Esophagus muscularis mucosa (tissue), 4 donors: ENCODE measurements around the gene DMGDH. TPM values are rescaled to one million over a fixed set of nuclear protein-coding genes. Genes with fewer than 3 reads are reported as not detected.
A peak's percentile ranks its signal among the peaks of the same experiment; 100 is the strongest.

Experiments used
- DNase-seq: peaks from one replicate; pipeline ENCODE4 v3.0.0-alpha.2; 2017; ENCODE audit errors: extremely low spot score
- H3K27ac ChIP-seq, 4 donors: fragments of 200-600 bp; sonication (generic); replicated peaks in 1 of 4; 1 replicate in 3 of 4; 2 replicates in 1 of 4; pipeline ENCODE4 v1.5.1; 2016 to 2019; ENCODE audit warnings: mild to moderate bottlenecking in 1 of 4
- H3K27me3 ChIP-seq, 4 donors: fragments of 200-600 bp; sonication (generic); one replicate each; pipeline versions ENCODE4 v1.5.1 to v1.6.0; 2016 to 2019
- H3K36me3 ChIP-seq, 4 donors: fragments of 200-600 bp; sonication (generic); one replicate each; pipeline ENCODE4 v1.5.1; 2016 to 2019
- H3K4me1 ChIP-seq, 4 donors: fragments of 200-600 bp; sonication (generic); one replicate each; pipeline ENCODE4 v1.5.1; 2016 to 2019
- H3K4me3 ChIP-seq, 4 donors: fragments of 200-600 bp; sonication (generic); 1 replicate in 2 of 4; 2 replicates in 2 of 4; pipeline ENCODE4 v1.5.1; 2016 to 2019; ENCODE audit warnings: mild to moderate bottlenecking in 4 of 4, moderate library complexity in 1 of 4
- H3K9me3 ChIP-seq, 4 donors: fragments of 200-600 bp; sonication (generic); 1 replicate in 3 of 4; 2 replicates in 1 of 4; pipeline ENCODE4 v1.5.1; 2016 to 2019
- EP300 ChIP-seq: sonication (generic); formaldehyde crosslinking; IDR thresholded peaks from one replicate; pipeline ENCODE4 v1.6.1; 2017; ENCODE audit warnings: antibody characterized with exemption
- POLR2A ChIP-seq: fragments of 450-650 bp; IDR thresholded peaks from one replicate; pipeline ENCODE4 v1.6.1; 2017; ENCODE audit warnings: antibody characterized with exemption, moderate library complexity, mild to moderate bottlenecking, low read depth
- POLR2AphosphoS5 ChIP-seq, 2 donors: sonication (generic); formaldehyde crosslinking; IDR thresholded peaks; one replicate each; pipeline ENCODE4 v1.6.1; 2017; ENCODE audit warnings: antibody characterized with exemption in 2 of 2
- WGBS: methylation state at CpG from one replicate; pipeline ENCODE4 v1.1.5; 2018; 5-methylcytosine and 5-hydroxymethylcytosine counted together
- intact Hi-C: fragments of 100-400 bp; cut with DNase I; formaldehyde crosslinking; loops from one replicate; pipeline ENCODE4 v1.15.1; 2023
- total RNA-seq, 4 donors: library from RNA; depleted of rRNA; stranded (reverse); fragments of >200 nt; gene quantifications; one replicate each; pipeline versions ENCODE4 v1.1.0 to v1.2.1, GENCODE V29; 2016
- TF ChIP-seq, protein P1 (sequence below), 3 experiments: fragments of 200-600 bp in 2 of 3; fragments of 450-650 bp in 1 of 3; sonication (generic) in 2 of 3; IDR thresholded peaks; one replicate each; pipeline ENCODE4 v1.5.1; 2017 to 2019; ENCODE audit warnings: antibody characterized with exemption in 3 of 3, mild to moderate bottlenecking in 2 of 3, moderate library complexity in 1 of 3

Gene DMGDH
- total RNA-seq, 4 donors from 2014 or later = 3.3 to 7.4 (median 4.6) TPM

DNA sequence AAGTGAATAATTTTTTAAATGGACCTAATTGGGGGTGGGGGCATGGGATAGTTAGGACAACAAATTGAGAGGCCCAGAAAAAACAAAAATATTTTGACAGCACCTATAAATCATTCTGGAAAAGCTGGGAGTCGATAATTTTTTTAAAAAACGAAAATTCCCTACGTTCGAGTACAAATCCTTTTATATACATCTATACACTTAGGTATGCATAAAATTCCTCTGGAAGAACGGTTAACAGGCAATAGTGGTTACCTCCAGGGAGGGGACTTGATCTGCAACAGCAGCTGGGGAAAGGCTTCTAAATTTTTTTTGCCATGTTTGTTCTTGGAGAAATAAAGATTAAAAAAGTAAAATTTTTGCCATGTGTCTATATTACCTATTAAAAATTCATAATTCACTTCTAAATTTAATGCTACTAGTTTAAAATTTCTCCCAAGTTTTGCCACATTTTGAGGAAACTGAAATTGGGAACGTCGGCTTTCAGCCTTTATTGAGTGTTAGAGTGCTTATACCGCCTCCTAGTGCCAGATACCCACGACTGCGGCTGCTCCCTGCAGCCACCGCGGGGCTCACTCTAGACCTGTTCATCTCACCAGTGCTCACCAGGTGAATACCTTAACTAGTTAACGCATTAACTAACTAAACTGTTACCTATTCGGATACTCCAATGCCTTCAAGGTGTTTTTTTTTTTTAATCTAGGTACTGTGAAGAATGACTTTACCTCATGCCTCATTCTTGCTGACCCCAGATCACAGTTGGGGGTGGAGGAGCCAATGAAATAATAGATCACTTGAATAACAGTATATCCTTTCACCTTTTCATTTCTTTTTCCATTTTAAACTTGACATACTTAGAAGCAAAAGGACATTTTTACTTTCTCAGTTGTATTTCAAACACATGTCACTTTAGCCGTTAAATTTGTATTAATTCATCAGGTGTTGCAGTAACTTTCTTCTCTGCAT, 40.3 kb upstream of the DMGDH start:
- Histone ChIP-seq H3K4me3 (no peak overlapping the region), H3K36me3 (no peaks in the 10 kb centered on the region), H3K27ac (no peak overlapping the region), H3K9me3 (no peaks in the 10 kb centered on the region), H3K27me3 (peaks cover 0 to 24% (median 13%) of the 10 kb centered on the region in 4 donors), H3K4me1 (peaks cover 0 to 29% (median 23%) of the 10 kb centered on the region in 4 donors)
- TF ChIP-seq, protein P1, sequence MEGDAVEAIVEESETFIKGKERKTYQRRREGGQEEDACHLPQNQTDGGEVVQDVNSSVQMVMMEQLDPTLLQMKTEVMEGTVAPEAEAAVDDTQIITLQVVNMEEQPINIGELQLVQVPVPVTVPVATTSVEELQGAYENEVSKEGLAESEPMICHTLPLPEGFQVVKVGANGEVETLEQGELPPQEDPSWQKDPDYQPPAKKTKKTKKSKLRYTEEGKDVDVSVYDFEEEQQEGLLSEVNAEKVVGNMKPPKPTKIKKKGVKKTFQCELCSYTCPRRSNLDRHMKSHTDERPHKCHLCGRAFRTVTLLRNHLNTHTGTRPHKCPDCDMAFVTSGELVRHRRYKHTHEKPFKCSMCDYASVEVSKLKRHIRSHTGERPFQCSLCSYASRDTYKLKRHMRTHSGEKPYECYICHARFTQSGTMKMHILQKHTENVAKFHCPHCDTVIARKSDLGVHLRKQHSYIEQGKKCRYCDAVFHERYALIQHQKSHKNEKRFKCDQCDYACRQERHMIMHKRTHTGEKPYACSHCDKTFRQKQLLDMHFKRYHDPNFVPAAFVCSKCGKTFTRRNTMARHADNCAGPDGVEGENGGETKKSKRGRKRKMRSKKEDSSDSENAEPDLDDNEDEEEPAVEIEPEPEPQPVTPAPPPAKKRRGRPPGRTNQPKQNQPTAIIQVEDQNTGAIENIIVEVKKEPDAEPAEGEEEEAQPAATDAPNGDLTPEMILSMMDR (IDR thresholded peaks at IDR 0.05) = peak in 2 of 3 experiments; percentile 17 to 24
- TF ChIP-seq POLR2A = no peak
- intact Hi-C loops = no loop called here
- DNase-seq = no peak
- 63% methylated on average over 15 of the region's 15 CpGs for WGBS

DNA sequence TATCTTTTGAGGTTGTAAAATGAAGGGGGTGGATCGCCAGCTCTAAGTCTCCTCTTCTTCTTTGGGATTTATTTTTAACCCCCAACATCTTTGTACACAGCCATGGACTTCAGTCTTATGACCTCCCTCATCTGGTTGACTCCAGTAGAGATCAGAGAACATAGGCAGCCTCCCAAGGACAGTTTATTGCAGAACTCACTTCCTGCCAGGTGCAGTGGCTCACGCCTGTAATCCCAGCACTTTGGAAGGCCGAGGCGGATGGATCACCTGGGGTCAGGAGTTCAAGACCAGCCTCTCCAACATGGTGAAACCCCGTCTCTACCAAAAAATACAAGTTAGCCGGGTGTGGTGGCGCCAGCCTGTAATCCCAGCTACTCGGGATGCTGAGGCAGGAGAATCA, 39.3 kb upstream of the DMGDH start:
- WGBS = 90% methylated on average over 8 of the region's 8 CpGs
- no peak for TF ChIP-seq POLR2AphosphoS5 (IDR thresholded peaks at IDR 0.05)
- TF ChIP-seq POLR2A = no peak
- TF ChIP-seq, protein P1 (IDR thresholded peaks at IDR 0.05) = no peak
- TF ChIP-seq EP300 = no peak

DNA sequence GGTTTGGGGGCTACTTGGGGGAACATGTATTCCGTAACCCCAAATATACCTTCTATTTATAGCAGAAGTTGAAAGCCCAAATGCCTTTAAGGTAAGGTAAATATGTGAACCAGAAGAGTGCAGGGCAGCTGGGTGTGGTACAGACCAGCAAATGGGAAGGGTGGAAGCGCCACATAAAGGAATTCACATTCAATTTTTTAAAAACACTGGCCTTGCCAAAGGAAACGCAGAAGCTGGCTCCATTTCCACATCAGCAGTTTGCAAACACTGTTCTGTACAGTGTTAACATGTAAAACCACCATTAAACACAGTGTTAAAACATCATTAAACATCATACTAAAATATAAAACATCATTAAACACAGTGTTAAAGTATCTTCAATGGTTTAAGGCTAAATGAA, 38.6 kb upstream of the DMGDH start:
- intact Hi-C loops = no loop called here
- peak overlapping the region in 3 of 4 donors; percentile 8 to 40 (median 15) for H3K27ac ChIP-seq
- no peaks in the 10 kb centered on the region for H3K9me3 ChIP-seq
- no peak overlapping the region for H3K4me3 ChIP-seq
- no peaks in the 10 kb centered on the region for H3K36me3 ChIP-seq
- no peak for TF ChIP-seq EP300
- no peak for TF ChIP-seq POLR2AphosphoS5 (IDR thresholded peaks at IDR 0.05)
- no peak for TF ChIP-seq POLR2A
- TF ChIP-seq, protein P1 (IDR thresholded peaks at IDR 0.05) = no peak
- WGBS = 45% methylated on average over 3 of the region's 3 CpGs
- no peak for DNase-seq
- H3K27me3 ChIP-seq = peaks cover 0 to 24% (median 13%) of the 10 kb centered on the region in 4 donors
- H3K4me1 ChIP-seq = peaks cover 0 to 29% (median 23%) of the 10 kb centered on the region in 4 donors

More for the DNA sequence above, 39.3 kb upstream of the DMGDH start:
- H3K36me3 ChIP-seq = no peaks in the 10 kb centered on the region
- DNase-seq = no peak
- H3K4me3 ChIP-seq = no peak overlapping the region
- intact Hi-C loops = no loop called here
- no peaks in the 10 kb centered on the region for H3K9me3 ChIP-seq
- H3K27me3 ChIP-seq = peaks cover 0 to 24% (median 13%) of the 10 kb centered on the region in 4 donors
- peak overlapping the region in 2 of 4 donors; percentile 8 to 40 for H3K27ac ChIP-seq
- peaks cover 0 to 29% (median 23%) of the 10 kb centered on the region in 4 donors for H3K4me1 ChIP-seq

DNA sequence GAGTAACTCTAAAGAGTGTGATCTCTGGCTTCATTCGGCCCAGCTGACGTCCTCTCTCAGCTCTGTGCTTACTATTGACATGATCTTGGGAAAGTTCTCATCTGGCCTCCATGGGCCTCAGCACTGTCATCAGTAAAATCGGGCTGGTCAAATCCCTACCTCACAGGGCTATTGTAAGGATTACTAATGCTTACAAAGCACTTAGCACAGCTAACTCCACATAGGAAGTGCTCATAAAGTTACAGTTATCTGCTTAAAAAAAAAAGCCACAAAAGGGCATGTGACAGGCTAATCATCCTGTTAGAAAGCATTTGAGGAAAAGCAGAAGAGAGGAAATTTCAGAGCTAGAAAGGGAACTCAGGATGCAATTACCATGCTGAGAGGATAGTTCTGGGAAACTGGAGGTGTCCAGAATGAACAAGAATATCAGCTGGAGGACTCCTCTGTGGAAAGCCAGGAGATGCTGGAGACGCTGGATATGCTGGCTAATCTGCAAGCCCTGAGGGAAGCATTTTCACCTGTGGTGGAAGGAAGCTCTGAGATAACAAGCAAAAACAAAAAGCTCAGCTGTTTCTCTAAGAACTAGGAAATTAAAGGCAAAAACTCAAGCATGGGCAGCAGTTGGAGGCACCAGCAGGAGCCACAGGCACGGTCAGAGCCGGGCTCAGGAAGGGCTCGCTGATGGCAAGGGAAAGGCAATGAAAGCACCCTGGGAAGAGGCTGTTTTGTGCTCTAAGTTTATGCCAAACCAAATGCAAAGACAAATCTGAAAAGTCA, 37.7 kb upstream of the DMGDH start:
- H3K4me3 ChIP-seq = no peak overlapping the region
- WGBS = 74% methylated on average over 7 of the region's 7 CpGs
- TF ChIP-seq POLR2A = no peak
- TF ChIP-seq, protein P1 (IDR thresholded peaks at IDR 0.05) = no peak
- TF ChIP-seq POLR2AphosphoS5 (IDR thresholded peaks at IDR 0.05) = no peak
- TF ChIP-seq EP300 = no peak
- no peak for DNase-seq
- H3K27me3 ChIP-seq = peaks cover 0 to 15% (median 9%) of the 10 kb centered on the region in 4 donors
- H3K4me1 ChIP-seq = peaks cover 0 to 26% (median 21%) of the 10 kb centered on the region in 4 donors
- no peaks in the 10 kb centered on the region for H3K9me3 ChIP-seq
- no peaks in the 10 kb centered on the region for H3K36me3 ChIP-seq
- intact Hi-C loops = no loop called here
- H3K27ac ChIP-seq = no peak overlapping the region
